NCI-H2029 treated with DMSO at 0.1 percent for 48 hours (cell line): ENCODE results near the gene PIH1D2.
"Not testable (repeated sequence)": the region's sequence is repeated elsewhere in the genome, so short reads cannot be mapped to it uniquely, and the experiment has no call there.

Experiments used
- DNase-seq: peaks from one replicate; lab custom pipeline; 2025; lab: John Stamatoyannopoulos, UW

PIH1D2 gene

GRCh38 chr11:112051768-112052167 lies 22.0 kb downstream of the PIH1D2 start:
- no peak for DNase-seq

- no peak for DNase-seq
Measured at GRCh38 chr11:112050721-112051120, 23.1 kb downstream of the PIH1D2 start.

GRCh38 chr11:112049777-112050176 lies 24.0 kb downstream of the PIH1D2 start:
- DNase-seq = no peak

GRCh38 chr11:112048256-112048655 lies 25.6 kb downstream of the PIH1D2 start:
- not testable (repeated sequence) for DNase-seq

GRCh38 chr11:112046647-112047046 lies 27.2 kb downstream of the PIH1D2 start:
- not testable (repeated sequence) for DNase-seq

- DNase-seq = no peak
Measured at GRCh38 chr11:112044961-112045360, 28.9 kb downstream of the PIH1D2 start.

- DNase-seq = no peak
Measured at GRCh38 chr11:112042961-112043304, 30.9 kb downstream of the PIH1D2 start.

GRCh38 chr11:112042161-112042960 lies 31.5 kb downstream of the PIH1D2 start:
- no peak for DNase-seq

- no peak for DNase-seq
Measured at GRCh38 chr11:112037527-112037926, 36.3 kb downstream of the PIH1D2 start.

- no peak for DNase-seq
Measured at GRCh38 chr11:112033902-112034301, 39.9 kb downstream of the PIH1D2 start.

- no peak for DNase-seq
Measured at GRCh38 chr11:112029460-112029859, 44.4 kb downstream of the PIH1D2 start.

- DNase-seq = not testable (repeated sequence)
Measured at GRCh38 chr11:112026784-112027410, 46.9 kb downstream of the PIH1D2 start.

- DNase-seq = no peak
Measured at GRCh38 chr11:112025707-112026106, 48.1 kb downstream of the PIH1D2 start.

GRCh38 chr11:112024773-112025678 lies 48.8 kb downstream of the PIH1D2 start, which contains the start of gene DLAT:
Gene DLAT, plus strand, starts transcription at chr11:112025408. Its CDS starts 65 bp downstream, at chr11:112025473.
- DNase-seq = peak; percentile 73

- DNase-seq = no peak
Measured at GRCh38 chr11:112024178-112024772, 49.5 kb downstream of the PIH1D2 start.

GRCh38 chr11:112023104-112023503 lies 50.7 kb downstream of the PIH1D2 start:
- no peak for DNase-seq

- DNase-seq = no peak
Measured at GRCh38 chr11:112019066-112019465, 54.8 kb downstream of the PIH1D2 start.
